Suprapubic skin (tissue), 4 donors: ENCODE measurements around the gene TTC29. TPM values are rescaled to one million over a fixed set of nuclear protein-coding genes. Genes with fewer than 3 reads are reported as not detected.

Source experiments
- DNase-seq, 2 donors: peaks; one replicate each; pipeline ENCODE4 v3.0.0-alpha.2; 2019; ENCODE audit warnings: low spot score in 2 of 2
- H3K27ac ChIP-seq: fragments of 200-600 bp; sonication (generic); one replicate; pipeline ENCODE4 v1.5.1; 2019
- H3K27me3 ChIP-seq: fragments of 200-600 bp; sonication (generic); one replicate; pipeline ENCODE4 v1.5.1; 2019
- H3K36me3 ChIP-seq: fragments of 200-600 bp; sonication (generic); one replicate; pipeline ENCODE4 v1.5.1; 2019
- H3K4me1 ChIP-seq: fragments of 200-600 bp; sonication (generic); one replicate; pipeline ENCODE4 v1.5.1; 2019
- H3K4me3 ChIP-seq: fragments of 200-600 bp; sonication (generic); one replicate; pipeline ENCODE4 v1.5.1; 2019; ENCODE audit warnings: mild to moderate bottlenecking
- H3K9me3 ChIP-seq: fragments of 200-600 bp; sonication (generic); one replicate; pipeline ENCODE4 v1.5.1; 2019
- CTCF ChIP-seq, 2 donors: fragments of 200-600 bp in 1 of 2; fragments of 450-650 bp in 1 of 2; sonication (generic) in 1 of 2; IDR thresholded peaks; one replicate each; pipeline ENCODE4 v1.5.1; 2016 to 2019; ENCODE audit warnings: antibody characterized with exemption in 2 of 2, mild to moderate bottlenecking in 1 of 2, moderate library complexity in 1 of 2
- EP300 ChIP-seq: sonication (generic); formaldehyde crosslinking; IDR thresholded peaks from one replicate; pipeline ENCODE4 v1.6.1; 2017; ENCODE audit warnings: antibody characterized with exemption
- POLR2A ChIP-seq, 2 donors: fragments of 450-650 bp; IDR thresholded peaks; one replicate each; pipeline ENCODE4 v1.6.1; 2017; ENCODE audit warnings: antibody characterized with exemption in 2 of 2, mild to moderate bottlenecking in 2 of 2, moderate library complexity in 2 of 2
- POLR2AphosphoS5 ChIP-seq, 3 donors: sonication (generic); formaldehyde crosslinking; IDR thresholded peaks; one replicate each; pipeline ENCODE4 v1.6.1; 2017; ENCODE audit warnings: antibody characterized with exemption in 3 of 3
- WGBS: methylation state at CpG from one replicate; pipeline ENCODE4 v1.1.5; 2018; 5-methylcytosine and 5-hydroxymethylcytosine counted together
- total RNA-seq, 4 donors: library from RNA; depleted of rRNA; stranded (reverse); fragments of >200 nt; gene quantifications; one replicate each; pipeline ENCODE4 v1.1.0, GENCODE V29; 2016

Gene TTC29
- total RNA-seq, 4 donors from 2014 or later: not detected

GRCh38 chr4:146975036-146975435 is 29.4 kb upstream of the TTC29 start:
- H3K27ac ChIP-seq: no peak overlapping the region
- H3K27me3 ChIP-seq: no peaks in the 10 kb centered on the region
- no peak for DNase-seq
- no peaks in the 10 kb centered on the region for H3K36me3 ChIP-seq
- TF ChIP-seq POLR2A (IDR thresholded peaks at IDR 0.05): no peak
- no peak for TF ChIP-seq CTCF (IDR thresholded peaks at IDR 0.05)
- TF ChIP-seq POLR2AphosphoS5 (IDR thresholded peaks at IDR 0.05): no peak
- TF ChIP-seq EP300: no peak
- no peaks in the 10 kb centered on the region for H3K4me1 ChIP-seq
- WGBS: 89% methylated on average over 3 of the region's 3 CpGs
- no peaks in the 10 kb centered on the region for H3K9me3 ChIP-seq
- H3K4me3 ChIP-seq: no peak overlapping the region

GRCh38 chr4:146972036-146972435 is 26.4 kb upstream of the TTC29 start:
- TF ChIP-seq POLR2AphosphoS5 (IDR thresholded peaks at IDR 0.05): no peak
- no peak for TF ChIP-seq POLR2A (IDR thresholded peaks at IDR 0.05)
- no peak for TF ChIP-seq CTCF (IDR thresholded peaks at IDR 0.05)
- no peak for TF ChIP-seq EP300
- no peaks in the 10 kb centered on the region for H3K36me3 ChIP-seq
- H3K4me1 ChIP-seq: no peaks in the 10 kb centered on the region
- DNase-seq: no peak
- H3K27me3 ChIP-seq: no peaks in the 10 kb centered on the region
- no peak overlapping the region for H3K27ac ChIP-seq
- WGBS: 75% methylated on average over 5 of the region's 5 CpGs
- H3K4me3 ChIP-seq: no peak overlapping the region
- H3K9me3 ChIP-seq: no peaks in the 10 kb centered on the region

GRCh38 chr4:146969126-146969525 is 23.5 kb upstream of the TTC29 start:
- no peak overlapping the region for H3K4me3 ChIP-seq
- TF ChIP-seq CTCF (IDR thresholded peaks at IDR 0.05) (no peak), POLR2AphosphoS5 (IDR thresholded peaks at IDR 0.05) (no peak), POLR2A (IDR thresholded peaks at IDR 0.05) (no peak), EP300 (no peak)
- no peak for DNase-seq
- H3K27ac ChIP-seq: no peak overlapping the region
- H3K4me1 ChIP-seq: no peaks in the 10 kb centered on the region
- no peaks in the 10 kb centered on the region for H3K36me3 ChIP-seq
- H3K27me3 ChIP-seq: no peaks in the 10 kb centered on the region
- WGBS: 85% methylated on average over 1 of the region's 1 CpG
- no peaks in the 10 kb centered on the region for H3K9me3 ChIP-seq

- no peaks in the 10 kb centered on the region for H3K36me3 ChIP-seq
- DNase-seq: no peak
- H3K4me3 ChIP-seq: no peak overlapping the region
- H3K27ac ChIP-seq: no peak overlapping the region
- TF ChIP-seq POLR2A (IDR thresholded peaks at IDR 0.05): no peak
- TF ChIP-seq EP300: no peak
- TF ChIP-seq POLR2AphosphoS5 (IDR thresholded peaks at IDR 0.05): no peak
- TF ChIP-seq CTCF (IDR thresholded peaks at IDR 0.05): no peak
- H3K4me1 ChIP-seq: no peaks in the 10 kb centered on the region
- no peaks in the 10 kb centered on the region for H3K27me3 ChIP-seq
- H3K9me3 ChIP-seq: no peaks in the 10 kb centered on the region
- 68% methylated on average over 2 of the region's 2 CpGs for WGBS
Observed at GRCh38 chr4:146960634-146961033, 15.0 kb upstream of the TTC29 start.

GRCh38 chr4:146959692-146960091 is 14.0 kb upstream of the TTC29 start:
- Histone ChIP-seq H3K4me1 (no peaks in the 10 kb centered on the region), H3K9me3 (no peaks in the 10 kb centered on the region), H3K36me3 (no peaks in the 10 kb centered on the region), H3K27me3 (no peaks in the 10 kb centered on the region), H3K4me3 (no peak overlapping the region), H3K27ac (no peak overlapping the region)
- 92% methylated on average over 1 of the region's 1 CpG for WGBS
- TF ChIP-seq POLR2A (IDR thresholded peaks at IDR 0.05): no peak
- TF ChIP-seq EP300: no peak
- TF ChIP-seq POLR2AphosphoS5 (IDR thresholded peaks at IDR 0.05): no peak
- no peak for TF ChIP-seq CTCF (IDR thresholded peaks at IDR 0.05)
- no peak for DNase-seq
